Activated CD8-positive, alpha-beta memory T cell treated with anti-CD3 and anti-CD28 coated beads for 48 hours (primary cell): ENCODE measurements around the gene PDS5B.
"Not testable (repeated sequence)": the region's sequence is repeated elsewhere in the genome, so short reads cannot be mapped to it uniquely, and the experiment has no call there.

Source experiments
- DNase-seq, 3 experiments: peaks; one replicate each; pipeline ENCODE4 v3.0.0-alpha.2; 2020; ENCODE audit warnings: low read depth in 2 of 3, low spot score in 2 of 3

Gene PDS5B

GRCh38 chr13:32722340-32722739, 136.1 kb downstream of the PDS5B start:
- DNase-seq = no peak

- DNase-seq = no peak
Measured at GRCh38 chr13:32723987-32724386, 137.7 kb downstream of the PDS5B start.

- DNase-seq = no peak
Measured at GRCh38 chr13:32726374-32727037, 140.3 kb downstream of the PDS5B start.

GRCh38 chr13:32728327-32728726, 142.1 kb downstream of the PDS5B start:
- no peak for DNase-seq

- not testable (repeated sequence) for DNase-seq
Measured at GRCh38 chr13:32729097-32729496, 142.8 kb downstream of the PDS5B start.

- DNase-seq = no peak
Measured at GRCh38 chr13:32731074-32731473, 144.8 kb downstream of the PDS5B start.

GRCh38 chr13:32731576-32731975, 145.3 kb downstream of the PDS5B start:
- DNase-seq = no peak

- DNase-seq = no peak
Measured at GRCh38 chr13:32733690-32734089, 147.4 kb downstream of the PDS5B start.

- no peak for DNase-seq
Measured at GRCh38 chr13:32734511-32734910, 148.3 kb downstream of the PDS5B start.

GRCh38 chr13:32735859-32736258, 149.6 kb downstream of the PDS5B start:
- no peak for DNase-seq

GRCh38 chr13:32736648-32737047, 150.4 kb downstream of the PDS5B start:
- DNase-seq = no peak

GRCh38 chr13:32737111-32737571, 150.9 kb downstream of the PDS5B start:
- DNase-seq = no peak

GRCh38 chr13:32737679-32738078, 151.4 kb downstream of the PDS5B start:
- DNase-seq = no peak

- DNase-seq = no peak
Measured at GRCh38 chr13:32745509-32745908, 159.3 kb downstream of the PDS5B start.

- no peak for DNase-seq
Measured at GRCh38 chr13:32746474-32746873, 160.2 kb downstream of the PDS5B start.

- no peak for DNase-seq
Measured at GRCh38 chr13:32748305-32748704, 162.1 kb downstream of the PDS5B start.

GRCh38 chr13:32751340-32751739, 165.1 kb downstream of the PDS5B start:
- no peak for DNase-seq

GRCh38 chr13:32752311-32752710, 166.1 kb downstream of the PDS5B start:
- no peak for DNase-seq

- no peak for DNase-seq
Measured at GRCh38 chr13:32752997-32753606, 166.8 kb downstream of the PDS5B start.

GRCh38 chr13:32754179-32754578, 167.9 kb downstream of the PDS5B start:
- DNase-seq = no peak

- DNase-seq = no peak
Measured at GRCh38 chr13:32759152-32759551, 172.9 kb downstream of the PDS5B start.

GRCh38 chr13:32761472-32761871, 175.2 kb downstream of the PDS5B start:
- no peak for DNase-seq

- no peak for DNase-seq
Measured at GRCh38 chr13:32779119-32779518, 192.9 kb downstream of the PDS5B start.
